GOT3 (cell line): ENCODE results near the gene PKM.

Experiments
- DNase-seq: peaks from one replicate; lab custom pipeline; 2025; ENCODE audit warnings: mixed read lengths; lab: John Stamatoyannopoulos, UW

The PKM gene

DNA sequence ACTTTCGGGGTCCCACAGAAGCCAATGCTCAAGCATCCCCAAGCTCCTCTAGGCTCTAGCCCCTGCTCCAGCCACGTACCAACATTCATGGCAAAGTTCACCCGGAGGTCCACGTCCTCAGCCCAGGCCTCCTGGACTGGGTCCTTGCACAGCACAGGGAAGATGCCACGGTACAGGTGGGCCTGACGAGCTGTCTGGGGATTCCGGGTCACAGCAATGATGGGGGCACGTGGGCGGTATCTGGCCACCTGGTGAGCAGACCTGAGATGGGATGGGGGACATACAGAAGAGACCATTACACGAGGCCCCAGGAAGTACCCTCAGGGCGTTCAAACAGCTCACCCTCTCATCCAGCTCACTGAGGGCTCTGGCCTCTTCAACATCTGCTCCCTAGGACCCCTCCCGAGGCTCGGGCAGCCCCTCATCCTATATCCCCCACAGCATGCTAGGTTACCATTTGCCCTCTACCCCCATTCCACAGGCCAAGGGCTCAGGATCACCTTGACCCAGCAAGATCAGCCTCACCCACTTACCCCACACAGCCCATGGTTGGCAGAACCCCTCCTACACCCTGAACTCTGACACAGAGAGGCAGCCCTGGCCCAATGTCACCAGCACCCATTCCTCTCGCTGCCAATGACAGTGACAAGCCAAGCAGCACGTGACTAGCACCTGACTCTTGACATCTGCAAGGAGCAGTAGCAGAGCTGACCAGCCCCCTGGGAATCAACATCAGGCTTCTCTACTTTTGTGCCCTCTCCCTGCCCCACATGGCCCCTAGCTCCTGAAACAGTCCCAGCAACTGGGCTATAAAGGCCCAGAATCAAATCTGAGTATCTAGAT, 30.4 kb downstream of the PKM start:
- DNase-seq, result no peak

- no peak for DNase-seq
Measured at GRCh38 chr15:72199721-72200212, 31.2 kb downstream of the PKM start.

GRCh38 chr15:72199205-72199515, 31.8 kb downstream of the PKM start:
- DNase-seq, result no peak

DNA sequence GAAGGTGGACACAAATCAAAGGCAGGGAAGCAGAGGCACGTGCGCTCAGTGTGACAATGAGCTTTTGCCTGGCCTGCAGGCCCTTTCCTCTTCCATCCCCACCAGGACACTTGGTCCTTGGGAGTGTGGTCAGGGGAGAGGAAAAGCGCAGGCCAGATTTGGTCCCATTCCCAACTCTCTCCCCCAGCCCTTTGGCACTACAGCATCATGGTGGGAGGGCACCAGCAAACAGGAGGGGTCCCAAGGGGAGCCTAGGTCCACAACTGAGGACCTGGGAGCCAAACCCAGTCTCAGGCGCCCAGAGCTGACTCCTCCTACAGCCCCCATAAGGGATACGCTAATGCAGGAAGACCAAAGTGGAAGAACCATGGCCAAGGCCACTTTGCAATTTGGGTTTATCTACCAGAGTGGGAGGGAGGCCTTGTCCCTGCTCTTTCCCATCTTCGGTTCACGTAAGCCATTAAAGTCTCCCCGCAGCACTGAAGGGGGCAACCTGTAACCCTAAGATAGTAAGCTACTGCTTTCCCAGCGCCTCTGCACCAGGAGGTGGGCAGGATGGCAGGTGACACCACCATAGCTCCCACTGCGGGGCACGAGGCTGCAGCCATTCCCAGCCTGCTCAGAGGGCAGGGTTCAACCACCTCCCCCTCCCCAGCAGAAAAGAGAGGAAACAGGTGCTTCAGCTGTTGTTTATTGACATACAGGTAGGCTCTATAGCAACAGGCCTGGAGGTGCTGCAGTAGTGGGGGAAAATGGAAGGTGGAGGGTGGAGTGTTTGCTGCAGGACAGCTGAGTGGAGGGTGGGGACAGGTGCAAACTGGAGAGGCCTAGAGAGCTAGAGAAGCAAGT, 32.4 kb downstream of the PKM start:
- DNase-seq, result no peak

DNA sequence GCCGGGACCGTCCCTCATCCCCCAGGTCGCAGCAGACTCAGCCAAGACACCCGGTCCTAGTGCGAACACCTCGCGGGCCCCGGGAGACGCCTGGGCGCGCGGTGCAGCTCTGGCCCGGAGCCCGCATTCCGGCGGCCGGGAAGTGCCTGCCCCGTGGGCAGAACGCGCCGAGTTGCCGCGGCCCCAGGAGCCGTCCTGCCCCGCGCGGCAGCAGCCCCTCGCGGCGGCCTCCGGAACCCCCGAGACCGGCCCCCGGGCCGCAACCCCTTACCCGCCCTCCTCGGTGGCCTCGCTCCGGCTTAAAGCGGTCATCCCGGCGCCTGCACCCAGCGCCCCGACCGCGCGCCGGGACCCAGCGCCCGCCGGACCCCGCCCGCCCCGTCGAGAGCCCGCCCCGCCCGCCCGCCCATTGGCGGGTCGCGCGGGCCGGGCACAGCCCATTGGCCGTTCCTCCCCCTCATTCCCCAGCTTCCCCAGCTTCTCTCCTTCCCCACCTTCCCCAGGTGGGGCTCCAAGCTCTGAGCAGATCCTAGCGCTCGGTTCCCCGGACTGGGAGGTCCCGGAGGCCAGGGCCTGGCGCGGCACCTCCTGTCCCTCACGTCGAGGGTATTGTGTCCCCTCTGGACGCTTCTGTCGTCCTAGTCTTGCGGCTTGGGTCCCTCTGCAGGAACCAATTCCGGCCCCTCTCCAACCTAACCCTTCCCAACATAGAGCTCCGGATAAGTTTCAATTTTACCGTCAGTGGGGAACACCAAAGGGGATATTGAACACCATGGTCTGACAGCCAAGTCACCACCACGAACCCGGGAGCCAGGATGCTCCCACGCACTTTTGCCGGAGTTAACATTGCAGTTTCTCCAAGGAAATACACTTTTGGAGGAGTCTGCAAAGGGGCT, 33.3 kb downstream of the PKM start, which contains the start of gene GRAMD2A:
GRAMD2A (minus strand) TSS at position 328 of the 896 bp plus-strand sequence.
- DNase-seq, result no peak

DNA sequence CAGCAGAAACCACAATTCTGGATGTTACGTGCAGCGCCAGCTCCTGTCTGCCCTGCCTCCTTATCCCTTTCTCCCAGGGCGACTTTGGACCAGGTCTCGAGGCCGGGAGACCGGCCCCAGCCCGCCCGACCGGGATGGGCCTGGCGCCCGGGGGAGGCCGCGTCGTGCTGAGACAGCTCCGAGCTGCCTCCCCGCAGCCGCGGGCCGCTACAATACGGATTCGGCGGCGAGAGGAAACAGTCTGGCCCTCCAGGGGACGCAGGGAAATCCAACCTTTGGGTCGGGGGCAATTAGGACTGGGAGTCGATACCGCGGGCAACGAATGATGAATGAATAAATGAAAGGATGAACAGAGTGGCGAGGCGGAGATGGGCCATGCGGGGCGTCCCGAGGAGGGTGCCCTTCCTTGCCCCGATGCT, 33.9 kb downstream of the PKM start:
- no peak for DNase-seq

DNA sequence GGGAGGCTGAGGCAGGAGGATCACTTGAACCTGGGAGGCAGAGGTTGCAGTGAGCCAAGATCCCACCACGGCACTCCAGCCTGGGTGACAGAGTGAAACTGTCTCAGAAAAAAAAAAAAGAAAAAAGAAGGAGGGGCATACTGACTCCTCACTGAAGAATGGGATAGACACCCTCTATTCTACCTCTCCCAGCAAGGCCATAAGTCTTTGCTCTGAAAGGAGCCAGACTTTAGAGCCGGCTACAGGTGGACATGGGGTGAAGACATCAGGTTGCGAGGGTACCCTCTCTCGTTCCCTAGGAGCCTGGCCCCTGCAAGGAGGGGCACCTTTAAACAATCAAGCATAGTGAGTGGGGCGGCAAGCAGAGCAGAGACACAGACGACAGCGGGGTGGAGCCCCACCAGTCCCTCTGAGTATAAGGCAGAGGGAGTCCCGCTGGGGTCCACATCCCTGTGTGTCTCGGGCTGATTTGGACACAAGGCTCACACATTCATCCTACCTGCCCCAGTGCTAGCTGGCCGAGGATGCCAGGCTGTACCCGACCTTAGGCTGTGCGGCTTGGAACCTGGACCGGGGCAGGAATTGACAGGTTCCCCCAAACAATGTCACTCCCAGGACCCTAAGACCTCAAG, 34.5 kb downstream of the PKM start:
- DNase-seq, result no peak

DNA sequence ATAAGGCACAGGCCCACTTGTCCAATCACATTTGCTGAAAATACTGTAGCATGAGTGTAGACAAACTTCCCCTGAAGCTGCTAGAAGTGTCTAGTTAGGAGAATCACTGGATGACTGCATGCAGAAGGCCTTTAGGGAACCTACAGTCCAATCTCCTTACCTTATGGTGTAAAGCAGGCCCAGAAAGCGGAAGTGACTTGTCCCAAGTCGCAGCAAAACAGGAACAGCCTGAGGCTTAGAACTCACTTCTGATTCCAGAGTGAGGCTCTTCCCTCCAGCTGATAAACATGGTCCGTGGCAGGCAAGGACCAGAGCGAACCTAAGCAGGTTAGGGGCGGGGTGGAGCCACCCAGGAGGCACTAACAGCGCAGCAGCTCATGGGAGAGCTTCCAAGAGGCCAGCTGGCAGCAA, 35.9 kb downstream of the PKM start:
- no peak for DNase-seq

DNA sequence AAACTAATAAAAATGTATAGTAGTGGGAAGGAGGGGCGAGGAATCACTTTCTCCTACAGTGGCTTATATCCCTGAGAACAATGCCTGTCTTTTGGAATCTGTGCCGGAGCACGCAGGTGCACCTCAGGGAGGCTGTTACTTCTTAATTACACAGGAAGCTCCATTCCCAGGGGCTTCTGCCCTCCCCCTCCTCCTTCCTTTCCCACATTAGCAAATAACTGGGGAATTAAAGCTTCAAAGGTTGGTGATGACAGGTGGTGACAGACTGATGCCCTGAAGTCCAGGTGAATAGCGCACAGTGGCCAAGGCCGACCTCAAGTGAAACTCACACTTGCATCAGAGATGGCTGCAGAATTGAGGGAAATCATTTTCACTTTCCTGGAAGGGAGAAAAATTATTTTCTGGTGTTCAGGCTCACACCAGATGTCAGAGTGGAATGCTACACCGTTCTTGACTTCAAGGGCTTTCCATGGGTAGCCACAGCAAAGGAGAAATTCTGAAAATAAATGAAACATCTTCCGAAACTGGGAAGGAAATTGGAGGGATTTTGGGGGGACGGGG, 37.1 kb downstream of the PKM start:
- no peak for DNase-seq

GRCh38 chr15:72192416-72192815, 38.6 kb downstream of the PKM start:
- no peak for DNase-seq

GRCh38 chr15:72189250-72189902, 41.6 kb downstream of the PKM start:
- no peak for DNase-seq

DNA sequence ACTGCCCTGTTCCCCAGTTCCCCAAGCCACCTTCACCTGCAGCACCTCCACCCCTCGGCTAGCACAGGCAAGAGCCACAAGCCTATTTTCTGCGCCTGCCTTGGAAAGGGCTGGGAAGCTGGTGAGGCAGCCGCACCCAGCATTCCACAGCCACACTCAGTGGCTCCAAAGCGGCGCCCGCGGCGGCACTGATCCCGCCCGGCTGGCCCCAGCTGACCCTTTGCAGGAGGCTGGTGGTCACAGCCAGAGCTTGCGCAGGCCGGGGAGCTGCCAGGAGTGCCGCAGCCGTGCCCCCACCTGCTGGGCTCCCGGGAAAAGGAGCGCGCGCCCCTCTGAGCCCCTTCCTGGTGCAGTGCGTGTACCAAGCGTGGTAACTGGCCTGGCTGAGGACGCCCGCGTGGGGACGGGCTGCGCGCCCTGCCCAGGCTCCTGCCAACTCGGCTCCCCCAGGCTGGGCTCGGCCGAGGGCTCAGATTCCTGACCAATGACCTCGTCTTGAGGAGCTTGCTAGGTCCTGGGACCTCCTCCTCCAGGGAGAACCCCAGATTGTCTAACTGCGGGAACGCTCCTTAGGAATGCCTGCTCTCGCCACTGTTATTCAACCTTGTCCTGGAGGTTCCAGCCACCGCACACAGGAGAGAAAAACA, 46.7 kb downstream of the PKM start:
- no peak for DNase-seq

GRCh38 chr15:72183781-72184164, 47.2 kb downstream of the PKM start:
- DNase-seq, result no peak

DNA sequence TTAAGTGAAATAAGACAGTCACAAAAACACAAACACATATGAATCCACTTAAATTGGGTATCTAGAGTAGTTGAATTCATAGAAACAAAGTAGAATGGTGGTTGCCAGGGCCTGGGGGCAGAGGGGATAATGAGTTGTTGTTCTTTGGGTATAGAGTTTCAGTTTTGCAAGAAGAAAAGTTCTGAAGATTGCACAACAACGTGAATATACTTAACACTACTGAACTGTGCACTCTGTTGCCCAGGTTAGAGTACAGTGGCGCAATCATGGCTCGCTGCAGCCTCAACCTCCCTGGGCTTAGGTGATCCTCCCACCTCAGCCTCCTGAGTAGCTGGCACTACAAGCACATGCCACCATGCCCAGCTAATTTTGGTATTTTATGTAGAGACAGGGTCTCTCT, 48.3 kb downstream of the PKM start:
- no peak for DNase-seq

GRCh38 chr15:72182244-72182643, 48.7 kb downstream of the PKM start:
- DNase-seq, result no peak

GRCh38 chr15:72180761-72181324, 50.1 kb downstream of the PKM start:
- DNase-seq, result no peak

GRCh38 chr15:72179950-72180581, 50.9 kb downstream of the PKM start:
- DNase-seq, result no peak

- no peak for DNase-seq
Measured at GRCh38 chr15:72178976-72179585, 51.9 kb downstream of the PKM start.

DNA sequence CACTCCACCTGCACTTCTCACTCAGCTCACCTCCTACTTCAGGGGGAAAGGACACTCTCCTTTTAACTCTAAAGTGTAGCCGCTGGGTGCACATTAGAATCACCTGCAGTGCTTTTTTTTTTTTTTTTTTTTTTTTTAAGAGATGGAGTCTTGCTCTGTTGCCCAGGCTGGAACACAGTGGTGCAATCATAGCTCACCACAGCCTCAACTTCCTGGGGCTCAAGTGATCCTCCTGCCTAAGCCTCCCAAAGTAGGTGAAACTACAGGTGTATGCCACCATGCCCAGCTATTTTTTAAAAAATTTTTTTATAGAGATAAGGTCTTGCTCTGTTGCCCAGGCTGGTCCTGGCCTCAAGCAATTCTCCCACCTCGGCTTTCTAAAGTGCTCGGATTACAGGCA, 54.2 kb downstream of the PKM start:
- no peak for DNase-seq
